ENCODE data around the gene H2BK1.

H2BK1 gene

GRCh38 chr7:151161757-151162156 is 48.5 kb downstream of the H2BK1 start:
- TF ChIP-seq CTCF (IDR thresholded peaks at IDR 0.05; ENCODE audit: insufficient read depth, missing control alignments), result no peak
- DNase-seq (ENCODE audit: insufficient read length, low spot score) (no peak), FAIRE-seq (no peak)
